ENCODE results near the gene GABRB3. TPM values are rescaled to one million over a fixed set of nuclear protein-coding genes. Genes with fewer than 3 reads are reported as not detected.

Gene GABRB3
- total and polyA plus RNA-seq, 2 of the 8 experiments (the other 6 are each of a cell fraction or from before 2014, with no cell fraction given) = 98.8 to 163 TPM

DNA sequence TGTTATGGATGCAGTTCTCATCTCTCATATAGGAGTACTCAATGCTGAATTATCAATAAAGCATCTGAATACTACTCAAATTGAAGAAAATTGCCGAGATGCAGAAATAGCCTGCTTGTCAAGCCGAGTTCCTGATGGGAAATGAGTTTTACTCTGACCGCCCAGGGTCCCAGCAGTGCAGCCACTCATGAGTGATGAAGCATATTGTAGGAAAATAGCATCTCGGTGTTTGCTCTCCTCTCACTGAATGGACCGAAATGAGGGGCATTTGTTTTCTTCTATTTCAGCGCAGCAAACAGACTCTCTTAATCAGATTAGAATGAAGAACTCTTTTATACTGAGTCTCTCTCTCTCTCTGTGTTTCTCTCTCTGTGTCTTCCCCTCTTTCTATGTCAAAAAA is 190.0 kb downstream of the GABRB3 start (continued):
- TF ChIP-seq, protein P1, sequence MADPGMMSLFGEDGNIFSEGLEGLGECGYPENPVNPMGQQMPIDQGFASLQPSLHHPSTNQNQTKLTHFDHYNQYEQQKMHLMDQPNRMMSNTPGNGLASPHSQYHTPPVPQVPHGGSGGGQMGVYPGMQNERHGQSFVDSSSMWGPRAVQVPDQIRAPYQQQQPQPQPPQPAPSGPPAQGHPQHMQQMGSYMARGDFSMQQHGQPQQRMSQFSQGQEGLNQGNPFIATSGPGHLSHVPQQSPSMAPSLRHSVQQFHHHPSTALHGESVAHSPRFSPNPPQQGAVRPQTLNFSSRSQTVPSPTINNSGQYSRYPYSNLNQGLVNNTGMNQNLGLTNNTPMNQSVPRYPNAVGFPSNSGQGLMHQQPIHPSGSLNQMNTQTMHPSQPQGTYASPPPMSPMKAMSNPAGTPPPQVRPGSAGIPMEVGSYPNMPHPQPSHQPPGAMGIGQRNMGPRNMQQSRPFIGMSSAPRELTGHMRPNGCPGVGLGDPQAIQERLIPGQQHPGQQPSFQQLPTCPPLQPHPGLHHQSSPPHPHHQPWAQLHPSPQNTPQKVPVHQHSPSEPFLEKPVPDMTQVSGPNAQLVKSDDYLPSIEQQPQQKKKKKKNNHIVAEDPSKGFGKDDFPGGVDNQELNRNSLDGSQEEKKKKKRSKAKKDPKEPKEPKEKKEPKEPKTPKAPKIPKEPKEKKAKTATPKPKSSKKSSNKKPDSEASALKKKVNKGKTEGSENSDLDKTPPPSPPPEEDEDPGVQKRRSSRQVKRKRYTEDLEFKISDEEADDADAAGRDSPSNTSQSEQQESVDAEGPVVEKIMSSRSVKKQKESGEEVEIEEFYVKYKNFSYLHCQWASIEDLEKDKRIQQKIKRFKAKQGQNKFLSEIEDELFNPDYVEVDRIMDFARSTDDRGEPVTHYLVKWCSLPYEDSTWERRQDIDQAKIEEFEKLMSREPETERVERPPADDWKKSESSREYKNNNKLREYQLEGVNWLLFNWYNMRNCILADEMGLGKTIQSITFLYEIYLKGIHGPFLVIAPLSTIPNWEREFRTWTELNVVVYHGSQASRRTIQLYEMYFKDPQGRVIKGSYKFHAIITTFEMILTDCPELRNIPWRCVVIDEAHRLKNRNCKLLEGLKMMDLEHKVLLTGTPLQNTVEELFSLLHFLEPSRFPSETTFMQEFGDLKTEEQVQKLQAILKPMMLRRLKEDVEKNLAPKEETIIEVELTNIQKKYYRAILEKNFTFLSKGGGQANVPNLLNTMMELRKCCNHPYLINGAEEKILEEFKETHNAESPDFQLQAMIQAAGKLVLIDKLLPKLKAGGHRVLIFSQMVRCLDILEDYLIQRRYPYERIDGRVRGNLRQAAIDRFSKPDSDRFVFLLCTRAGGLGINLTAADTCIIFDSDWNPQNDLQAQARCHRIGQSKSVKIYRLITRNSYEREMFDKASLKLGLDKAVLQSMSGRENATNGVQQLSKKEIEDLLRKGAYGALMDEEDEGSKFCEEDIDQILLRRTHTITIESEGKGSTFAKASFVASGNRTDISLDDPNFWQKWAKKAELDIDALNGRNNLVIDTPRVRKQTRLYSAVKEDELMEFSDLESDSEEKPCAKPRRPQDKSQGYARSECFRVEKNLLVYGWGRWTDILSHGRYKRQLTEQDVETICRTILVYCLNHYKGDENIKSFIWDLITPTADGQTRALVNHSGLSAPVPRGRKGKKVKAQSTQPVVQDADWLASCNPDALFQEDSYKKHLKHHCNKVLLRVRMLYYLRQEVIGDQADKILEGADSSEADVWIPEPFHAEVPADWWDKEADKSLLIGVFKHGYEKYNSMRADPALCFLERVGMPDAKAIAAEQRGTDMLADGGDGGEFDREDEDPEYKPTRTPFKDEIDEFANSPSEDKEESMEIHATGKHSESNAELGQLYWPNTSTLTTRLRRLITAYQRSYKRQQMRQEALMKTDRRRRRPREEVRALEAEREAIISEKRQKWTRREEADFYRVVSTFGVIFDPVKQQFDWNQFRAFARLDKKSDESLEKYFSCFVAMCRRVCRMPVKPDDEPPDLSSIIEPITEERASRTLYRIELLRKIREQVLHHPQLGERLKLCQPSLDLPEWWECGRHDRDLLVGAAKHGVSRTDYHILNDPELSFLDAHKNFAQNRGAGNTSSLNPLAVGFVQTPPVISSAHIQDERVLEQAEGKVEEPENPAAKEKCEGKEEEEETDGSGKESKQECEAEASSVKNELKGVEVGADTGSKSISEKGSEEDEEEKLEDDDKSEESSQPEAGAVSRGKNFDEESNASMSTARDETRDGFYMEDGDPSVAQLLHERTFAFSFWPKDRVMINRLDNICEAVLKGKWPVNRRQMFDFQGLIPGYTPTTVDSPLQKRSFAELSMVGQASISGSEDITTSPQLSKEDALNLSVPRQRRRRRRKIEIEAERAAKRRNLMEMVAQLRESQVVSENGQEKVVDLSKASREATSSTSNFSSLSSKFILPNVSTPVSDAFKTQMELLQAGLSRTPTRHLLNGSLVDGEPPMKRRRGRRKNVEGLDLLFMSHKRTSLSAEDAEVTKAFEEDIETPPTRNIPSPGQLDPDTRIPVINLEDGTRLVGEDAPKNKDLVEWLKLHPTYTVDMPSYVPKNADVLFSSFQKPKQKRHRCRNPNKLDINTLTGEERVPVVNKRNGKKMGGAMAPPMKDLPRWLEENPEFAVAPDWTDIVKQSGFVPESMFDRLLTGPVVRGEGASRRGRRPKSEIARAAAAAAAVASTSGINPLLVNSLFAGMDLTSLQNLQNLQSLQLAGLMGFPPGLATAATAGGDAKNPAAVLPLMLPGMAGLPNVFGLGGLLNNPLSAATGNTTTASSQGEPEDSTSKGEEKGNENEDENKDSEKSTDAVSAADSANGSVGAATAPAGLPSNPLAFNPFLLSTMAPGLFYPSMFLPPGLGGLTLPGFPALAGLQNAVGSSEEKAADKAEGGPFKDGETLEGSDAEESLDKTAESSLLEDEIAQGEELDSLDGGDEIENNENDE (IDR thresholded peaks at IDR 0.05; ENCODE audit: insufficient replicate concordance, low read length) = no peak
- no peak for TF ChIP-seq KDM1A (IDR thresholded peaks at IDR 0.05; ENCODE audit: borderline replicate concordance, low read length)
- TF ChIP-seq EP300 (IDR thresholded peaks at IDR 0.05; ENCODE audit: borderline replicate concordance in 1 of 2, low read depth in 2 of 2, low read length in 2 of 2) = no peak
- no peak for TF ChIP-seq JUN (IDR thresholded peaks at IDR 0.05; ENCODE audit: low read depth, low read length)
- TF ChIP-seq, protein P2, sequence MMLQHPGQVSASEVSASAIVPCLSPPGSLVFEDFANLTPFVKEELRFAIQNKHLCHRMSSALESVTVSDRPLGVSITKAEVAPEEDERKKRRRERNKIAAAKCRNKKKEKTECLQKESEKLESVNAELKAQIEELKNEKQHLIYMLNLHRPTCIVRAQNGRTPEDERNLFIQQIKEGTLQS (IDR thresholded peaks at IDR 0.05; ENCODE audit: insufficient read depth, low read depth, low read length) = no peak
- no peak for TF ChIP-seq SP4 (IDR thresholded peaks at IDR 0.05; ENCODE audit: low read length)
- no peak for TF ChIP-seq MAFK (IDR thresholded peaks at IDR 0.05; ENCODE audit: low read depth, low read length)
- TF ChIP-seq GTF2F1 (IDR thresholded peaks at IDR 0.05; ENCODE audit: borderline replicate concordance, low read depth, low read length) = no peak
- no peak for TF ChIP-seq ZNF274 (IDR thresholded peaks at IDR 0.05; ENCODE audit: borderline replicate concordance, extremely low read depth, low read length)
- no peak for TF ChIP-seq CHD2 (IDR thresholded peaks at IDR 0.05; ENCODE audit: low read length)
- no peak for TF ChIP-seq BACH1 (IDR thresholded peaks at IDR 0.05; ENCODE audit: low read length)

Data from H1 (cell line).